NCI-H2227 treated with DMSO at 0.1 percent for 48 hours (cell line): ENCODE data around the gene G0S2.
A peak's percentile ranks its signal among the peaks of the same experiment; 100 is the strongest.

Source experiments
- DNase-seq: peaks from one replicate; lab custom pipeline; 2025; lab: John Stamatoyannopoulos, UW

Gene G0S2

DNA sequence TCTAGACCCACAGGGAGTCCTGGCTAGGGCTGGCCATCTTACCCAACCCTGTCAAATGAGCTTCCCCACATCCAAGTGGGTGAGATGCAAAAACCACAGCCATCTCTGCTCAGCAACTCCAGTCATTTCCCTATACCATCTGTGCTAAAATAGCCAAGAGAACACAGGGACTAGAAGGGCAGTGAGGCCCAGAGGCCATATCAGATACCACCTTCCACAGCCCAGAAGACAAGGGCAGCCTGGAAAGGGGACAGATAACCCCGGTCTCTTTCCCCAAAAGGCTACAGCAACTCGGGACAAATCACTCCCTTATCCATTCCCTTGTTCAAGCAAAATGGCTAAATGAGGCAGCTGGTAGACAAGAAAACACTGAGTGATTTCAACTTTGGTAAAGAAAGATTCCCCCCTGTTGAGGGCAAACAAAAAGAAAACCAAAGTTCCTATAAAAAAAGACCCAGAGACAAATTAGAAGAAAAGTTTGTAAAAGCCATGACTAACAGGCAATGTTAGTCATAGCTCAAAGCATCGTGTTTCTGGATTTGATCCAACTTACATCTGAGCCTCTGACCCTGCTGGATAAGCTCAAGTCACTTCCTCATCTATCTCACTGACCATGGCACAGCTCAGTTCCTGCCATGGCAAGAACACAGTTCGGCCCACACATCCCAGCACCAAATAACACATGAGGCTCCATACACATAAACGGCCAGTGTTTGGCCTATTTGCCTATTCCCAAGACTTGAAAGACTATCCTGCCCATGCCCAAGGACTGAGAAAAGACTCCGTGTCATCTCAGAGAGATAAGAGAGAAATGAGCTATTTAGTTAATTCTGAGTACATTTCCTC is 26.1 kb upstream of the G0S2 start:
- DNase-seq: no peak

GRCh38 chr1:209650454-209650853 is 24.8 kb upstream of the G0S2 start:
- DNase-seq: no peak

DNA sequence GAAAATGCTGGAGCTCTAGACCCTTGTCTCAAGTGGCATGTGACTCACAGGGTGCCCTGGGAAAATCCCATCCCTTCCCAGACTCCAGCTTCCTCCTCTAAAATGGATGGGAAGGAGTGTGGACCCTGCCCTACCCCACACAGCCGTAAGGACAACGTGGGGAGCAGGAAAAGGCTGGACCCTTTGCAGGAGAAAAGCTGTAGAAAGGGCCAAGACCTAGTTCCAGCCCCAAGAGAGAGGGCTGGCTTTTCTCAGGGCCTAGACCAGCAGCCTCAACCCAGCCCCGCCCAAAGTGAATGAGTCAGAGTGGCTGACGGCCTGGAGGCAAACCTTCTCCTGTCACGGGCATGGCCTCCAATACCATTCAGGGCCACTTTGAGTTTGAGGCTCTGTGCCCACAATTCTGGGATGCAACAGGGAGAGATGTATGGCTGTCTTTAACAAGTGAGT is 24.0 kb upstream of the G0S2 start:
- no peak for DNase-seq

GRCh38 chr1:209652121-209652735 is 23.0 kb upstream of the G0S2 start, which contains the start of gene LAMB3:
Gene LAMB3 (minus strand): TSS chr1:209652425. CDS start chr1:209650944, 1,481 bp downstream.
- no peak for DNase-seq

GRCh38 chr1:209652873-209653401 is 22.3 kb upstream of the G0S2 start:
- DNase-seq: no peak

DNA sequence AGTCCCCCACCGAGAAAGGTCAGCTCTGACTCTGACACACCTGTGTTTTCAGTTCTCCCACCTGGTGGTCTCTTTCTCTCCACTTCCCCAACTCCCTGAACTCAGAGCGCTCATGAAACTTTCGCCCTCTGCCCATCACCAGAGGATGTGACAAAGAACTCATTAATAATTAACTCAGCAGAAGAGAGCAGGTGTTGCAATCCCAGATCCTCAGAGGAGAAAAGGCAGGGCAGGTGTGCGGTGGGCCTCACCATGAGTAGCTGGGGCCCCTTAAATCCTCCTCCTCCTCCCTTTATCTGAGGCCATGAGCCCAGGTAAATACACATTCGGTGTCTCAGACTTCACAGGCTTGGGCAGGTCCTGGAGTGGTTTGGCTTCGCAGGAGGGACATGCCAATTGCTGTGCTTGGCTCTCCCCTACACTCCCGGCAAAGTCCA is 21.3 kb upstream of the G0S2 start:
- no peak for DNase-seq

DNA sequence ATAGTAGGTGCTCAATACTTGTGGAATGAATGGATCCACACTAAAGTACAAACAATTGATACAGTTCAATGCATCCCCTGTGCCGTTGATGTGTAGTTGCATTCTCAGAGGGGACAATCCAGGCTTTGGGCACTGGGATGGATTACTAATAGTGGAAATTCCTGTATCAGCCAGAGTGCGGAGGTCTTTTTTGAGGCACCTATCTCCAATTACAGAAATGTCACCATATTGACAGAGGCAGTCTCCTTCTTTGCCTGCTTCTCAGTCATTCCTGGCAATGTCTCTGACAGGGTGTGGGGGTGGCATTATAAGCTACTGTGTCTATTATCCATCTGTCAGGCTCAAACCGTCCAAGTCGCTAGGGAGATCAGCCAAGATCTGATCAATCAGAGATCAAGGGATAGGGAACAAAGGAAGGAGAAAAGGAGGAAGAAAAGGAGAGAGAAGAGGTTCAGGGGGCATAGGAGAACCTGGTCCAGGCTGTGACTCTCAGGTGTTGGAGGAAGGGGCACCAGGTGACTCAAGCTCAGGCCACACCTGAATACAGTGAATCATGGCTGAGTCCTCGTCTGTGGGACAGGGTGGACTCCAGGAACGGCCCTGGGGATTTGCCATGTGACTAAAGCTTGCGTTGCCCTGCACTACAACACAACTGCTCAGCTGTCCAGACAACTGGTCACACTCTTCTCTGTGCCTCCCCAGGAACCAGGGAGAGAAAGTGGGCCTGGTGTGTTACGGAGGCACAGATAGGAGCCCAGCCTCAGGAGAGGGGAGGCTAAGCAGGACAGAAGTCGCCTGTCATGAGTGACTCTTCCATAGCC is 19.6 kb upstream of the G0S2 start:
- DNase-seq: no peak

DNA sequence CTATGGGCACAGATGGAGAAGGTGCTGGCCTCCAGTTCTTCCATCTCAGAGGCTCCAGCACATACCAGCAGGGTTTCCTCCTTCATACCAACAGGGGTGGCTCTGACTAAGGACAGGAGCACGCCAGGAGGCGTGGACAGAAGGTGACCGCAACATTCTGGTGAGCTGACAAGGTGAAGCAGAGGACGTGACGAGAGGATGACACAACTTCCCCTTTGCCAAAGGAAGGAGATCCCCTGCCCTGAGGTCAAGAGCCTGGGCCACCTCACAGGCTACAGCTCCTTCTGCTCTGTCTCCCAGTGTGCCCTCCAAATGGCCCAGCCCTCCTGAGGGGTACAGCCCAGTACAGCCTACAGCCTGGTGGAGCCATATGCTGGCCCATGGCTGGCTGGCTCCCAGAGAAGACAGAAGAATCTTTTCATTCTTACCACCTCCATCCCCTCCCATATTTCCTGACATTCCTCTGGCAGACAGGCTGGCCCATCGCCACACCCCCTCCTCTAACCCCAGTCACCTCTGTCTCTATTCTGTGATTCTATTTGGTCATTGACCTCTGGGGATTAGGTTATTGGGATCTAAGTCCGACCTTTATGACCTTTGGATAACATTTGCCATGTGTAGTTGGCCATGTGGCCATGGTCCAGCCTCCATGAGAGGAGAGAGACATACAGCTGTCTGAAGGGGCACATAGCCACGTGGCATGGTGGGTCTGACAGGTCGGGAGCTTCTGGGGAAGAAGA is 17.9 kb upstream of the G0S2 start:
- no peak for DNase-seq

GRCh38 chr1:209657918-209658317 is 17.3 kb upstream of the G0S2 start:
- DNase-seq: no peak

GRCh38 chr1:209659909-209660308 is 15.3 kb upstream of the G0S2 start:
- no peak for DNase-seq

DNA sequence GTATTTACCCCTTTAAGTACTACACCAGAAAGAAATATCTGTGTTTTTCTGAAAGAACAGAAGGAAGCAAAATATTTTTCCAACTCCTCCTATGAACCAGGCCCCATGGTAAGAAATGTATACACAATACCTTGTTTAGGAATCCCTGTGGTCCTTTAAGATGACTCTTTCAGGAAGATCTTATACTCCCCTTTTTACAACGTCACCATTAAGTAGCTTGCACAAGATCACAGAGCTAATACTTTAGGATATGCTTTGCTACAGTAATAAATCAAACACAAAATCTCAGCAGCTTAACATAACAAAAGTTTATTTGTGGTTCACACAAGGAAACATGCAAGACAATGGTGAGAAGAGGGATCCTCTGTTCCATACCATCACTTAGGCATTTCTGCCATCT is 14.1 kb upstream of the G0S2 start:
- no peak for DNase-seq

DNA sequence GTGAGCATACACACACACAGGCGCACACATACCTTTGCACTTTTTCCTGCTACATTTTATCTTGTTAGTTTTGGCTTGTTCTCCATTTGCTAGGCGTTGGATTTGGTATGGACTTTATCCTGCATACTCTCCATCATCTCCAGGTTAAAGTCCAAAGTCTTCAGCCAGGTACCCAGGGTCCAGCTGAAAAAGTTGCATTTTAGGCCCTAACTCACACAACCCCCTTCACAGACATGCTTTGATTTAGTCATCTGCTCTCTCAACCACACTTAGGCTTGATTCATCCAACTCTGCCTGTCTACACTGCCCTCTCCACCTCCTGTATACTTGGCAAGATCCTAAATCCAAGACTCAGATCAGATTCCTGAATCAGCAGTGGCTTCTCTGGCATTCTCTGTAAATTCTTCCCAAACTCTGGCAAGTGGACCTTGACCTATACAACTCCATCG is 12.3 kb upstream of the G0S2 start:
- DNase-seq: no peak

DNA sequence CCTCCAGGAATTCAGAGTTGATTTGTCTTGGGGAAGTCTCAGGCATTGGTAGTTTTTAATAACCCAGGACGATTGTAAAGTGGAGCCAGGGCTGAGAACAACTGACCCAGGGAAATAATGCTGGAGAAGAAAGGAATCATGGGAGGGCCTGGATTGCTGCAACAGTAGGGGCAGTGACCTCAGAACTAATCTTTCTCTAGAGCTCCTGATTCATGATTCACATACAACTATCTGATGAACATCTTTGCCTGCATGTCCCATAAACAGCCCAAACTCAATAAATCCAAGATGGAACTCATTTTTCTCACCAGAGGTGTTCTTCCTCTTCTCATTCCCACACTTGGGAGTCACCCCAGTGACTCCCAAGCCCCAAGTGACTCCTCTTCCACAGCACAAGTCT is 8.1 kb upstream of the G0S2 start:
- DNase-seq: no peak

GRCh38 chr1:209667708-209668107 is 7.5 kb upstream of the G0S2 start:
- no peak for DNase-seq

DNA sequence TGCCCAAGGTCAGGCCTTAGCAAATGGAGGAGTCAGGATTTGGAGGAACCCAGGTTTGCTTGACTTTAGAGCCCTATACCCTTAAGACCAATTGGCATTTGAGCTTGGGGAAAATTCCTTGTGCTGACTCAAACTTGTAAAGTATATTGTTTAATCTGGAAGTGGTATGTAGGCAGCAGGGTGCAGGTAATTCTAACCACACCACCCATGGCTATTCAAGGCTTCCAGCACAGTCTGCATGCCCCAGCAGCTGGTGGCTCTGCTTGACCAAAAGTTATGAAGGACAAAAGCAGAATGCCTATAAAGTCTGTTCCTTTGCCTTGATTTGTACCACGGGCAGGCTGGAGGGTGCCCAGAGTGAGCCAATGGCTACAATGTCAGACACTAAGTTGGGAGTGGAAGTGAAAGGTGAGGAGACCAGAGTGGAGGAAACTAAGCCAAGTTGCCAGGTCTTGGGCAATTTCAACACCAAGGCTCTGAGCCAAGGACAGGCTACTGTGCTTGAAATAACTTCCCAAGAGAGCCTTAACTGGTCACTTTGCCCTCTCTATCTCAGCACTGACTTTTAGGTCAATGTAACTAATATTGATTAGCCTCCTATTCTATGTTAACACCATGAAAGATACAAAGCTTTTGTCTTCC is 4.7 kb upstream of the G0S2 start:
- DNase-seq: no peak

- no peak for DNase-seq
These were observed 2.2 kb upstream of the G0S2 start for GRCh38 chr1:209672705-209673630.

DNA sequence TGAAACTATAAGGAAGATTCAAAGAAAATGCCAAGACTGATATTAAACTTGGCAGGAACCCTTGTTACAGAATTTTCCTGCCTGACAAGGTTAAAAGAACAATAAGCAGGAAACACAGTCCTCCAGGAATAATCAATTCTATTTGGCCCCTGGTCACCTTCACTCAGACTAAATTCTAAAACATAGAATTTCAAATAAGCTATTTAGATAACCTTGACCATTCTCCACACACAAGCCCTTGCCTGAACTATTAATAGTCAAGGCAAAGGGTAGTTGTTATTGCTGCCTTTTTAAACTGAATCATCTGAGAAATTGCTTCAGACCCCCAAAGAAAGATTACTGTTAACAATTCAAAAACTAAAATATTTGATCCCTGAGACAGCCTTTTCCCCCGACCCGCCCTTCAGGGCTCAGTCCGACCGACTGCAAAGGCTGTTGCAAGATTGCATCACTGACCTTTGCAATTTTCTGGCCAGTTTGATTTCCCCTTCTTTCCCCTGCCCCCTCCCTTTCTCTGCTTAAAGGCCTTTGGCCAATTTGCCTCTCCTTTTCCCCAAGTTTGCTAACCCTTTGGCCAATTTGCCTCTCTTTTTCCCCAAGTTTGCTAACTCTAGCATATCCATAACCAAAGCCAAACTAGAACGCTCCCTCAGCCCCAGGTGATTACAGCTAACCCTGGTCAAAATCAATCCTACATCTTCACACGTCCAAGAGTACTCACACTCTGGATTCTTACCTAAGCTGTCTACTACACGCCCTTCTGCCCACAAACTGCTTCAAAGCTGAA is 1.4 kb upstream of the G0S2 start:
- no peak for DNase-seq

DNA sequence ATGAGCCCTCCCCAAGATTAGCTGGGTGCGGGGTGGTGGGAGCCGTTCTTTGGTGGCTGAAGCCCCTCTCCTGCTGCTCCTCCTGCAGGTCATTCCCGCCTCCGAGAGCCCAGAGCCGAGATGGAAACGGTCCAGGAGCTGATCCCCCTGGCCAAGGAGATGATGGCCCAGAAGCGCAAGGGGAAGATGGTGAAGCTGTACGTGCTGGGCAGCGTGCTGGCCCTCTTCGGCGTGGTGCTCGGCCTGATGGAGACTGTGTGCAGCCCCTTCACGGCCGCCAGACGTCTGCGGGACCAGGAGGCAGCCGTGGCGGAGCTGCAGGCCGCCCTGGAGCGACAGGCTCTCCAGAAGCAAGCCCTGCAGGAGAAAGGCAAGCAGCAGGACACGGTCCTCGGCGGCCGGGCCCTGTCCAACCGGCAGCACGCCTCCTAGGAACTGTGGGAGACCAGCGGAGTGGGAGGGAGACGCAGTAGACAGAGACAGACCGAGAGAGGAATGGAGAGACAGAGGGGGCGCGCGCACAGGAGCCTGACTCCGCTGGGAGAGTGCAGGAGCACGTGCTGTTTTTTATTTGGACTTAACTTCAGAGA is 448 bp downstream of the G0S2 start:
- peak; percentile 46 for DNase-seq
